Mucosa of stomach (tissue), 1 donor: ENCODE data around the gene LOXL1.

ENCODE experiments used
- H3K27me3 ChIP-seq: one replicate; pipeline ENCODE4 v1.7.0; 2013; ENCODE audit warnings: mild to moderate bottlenecking, low read length; ENCODE audit not compliant: control insufficient read depth, insufficient read depth
- H3K36me3 ChIP-seq: one replicate; pipeline ENCODE4 v1.7.0; 2013; ENCODE audit warnings: low read length; ENCODE audit not compliant: control insufficient read depth, insufficient read depth
- H3K4me1 ChIP-seq: one replicate; pipeline ENCODE4 v1.7.0; 2013; ENCODE audit warnings: mild to moderate bottlenecking, low read length; ENCODE audit not compliant: control insufficient read depth, insufficient read depth
- H3K4me3 ChIP-seq: one replicate; pipeline ENCODE4 v1.7.0; 2013; ENCODE audit warnings: low read length
- H3K9ac ChIP-seq: one replicate; pipeline ENCODE4 v1.7.0; 2013; ENCODE audit warnings: mild to moderate bottlenecking, low read length, moderate library complexity
- H3K9me3 ChIP-seq: one replicate; pipeline ENCODE4 v1.7.0; 2013; ENCODE audit warnings: mild to moderate bottlenecking, low read length, moderate library complexity; ENCODE audit not compliant: control insufficient read depth
- donor health status: Pancreatic carcinoma.

The LOXL1 gene

DNA sequence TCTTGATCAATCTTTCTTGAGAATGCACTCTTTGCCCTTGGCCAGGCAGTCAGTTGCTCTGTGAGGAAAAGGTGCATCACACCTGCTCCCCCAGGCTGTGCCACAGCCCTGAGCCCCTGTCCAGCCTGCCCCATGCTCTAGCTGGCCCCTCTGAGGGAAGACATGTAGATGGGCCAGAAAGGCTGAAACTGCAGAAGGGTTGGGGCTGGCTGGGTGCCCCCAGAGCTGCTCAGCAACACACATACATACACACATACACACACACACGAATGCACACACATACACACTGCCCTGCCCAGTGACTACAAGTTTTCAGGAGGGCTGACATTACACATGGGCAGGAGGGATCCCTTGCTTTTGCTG is 36.5 kb upstream of the LOXL1 start:
- Histone ChIP-seq H3K27me3 (peaks cover 5% of the 10 kb centered on the region), H3K9me3 (no peaks in the 10 kb centered on the region), H3K4me1 (no peaks in the 10 kb centered on the region), H3K9ac (no peak overlapping the region), H3K4me3 (no peak overlapping the region), H3K36me3 (no peaks in the 10 kb centered on the region)

DNA sequence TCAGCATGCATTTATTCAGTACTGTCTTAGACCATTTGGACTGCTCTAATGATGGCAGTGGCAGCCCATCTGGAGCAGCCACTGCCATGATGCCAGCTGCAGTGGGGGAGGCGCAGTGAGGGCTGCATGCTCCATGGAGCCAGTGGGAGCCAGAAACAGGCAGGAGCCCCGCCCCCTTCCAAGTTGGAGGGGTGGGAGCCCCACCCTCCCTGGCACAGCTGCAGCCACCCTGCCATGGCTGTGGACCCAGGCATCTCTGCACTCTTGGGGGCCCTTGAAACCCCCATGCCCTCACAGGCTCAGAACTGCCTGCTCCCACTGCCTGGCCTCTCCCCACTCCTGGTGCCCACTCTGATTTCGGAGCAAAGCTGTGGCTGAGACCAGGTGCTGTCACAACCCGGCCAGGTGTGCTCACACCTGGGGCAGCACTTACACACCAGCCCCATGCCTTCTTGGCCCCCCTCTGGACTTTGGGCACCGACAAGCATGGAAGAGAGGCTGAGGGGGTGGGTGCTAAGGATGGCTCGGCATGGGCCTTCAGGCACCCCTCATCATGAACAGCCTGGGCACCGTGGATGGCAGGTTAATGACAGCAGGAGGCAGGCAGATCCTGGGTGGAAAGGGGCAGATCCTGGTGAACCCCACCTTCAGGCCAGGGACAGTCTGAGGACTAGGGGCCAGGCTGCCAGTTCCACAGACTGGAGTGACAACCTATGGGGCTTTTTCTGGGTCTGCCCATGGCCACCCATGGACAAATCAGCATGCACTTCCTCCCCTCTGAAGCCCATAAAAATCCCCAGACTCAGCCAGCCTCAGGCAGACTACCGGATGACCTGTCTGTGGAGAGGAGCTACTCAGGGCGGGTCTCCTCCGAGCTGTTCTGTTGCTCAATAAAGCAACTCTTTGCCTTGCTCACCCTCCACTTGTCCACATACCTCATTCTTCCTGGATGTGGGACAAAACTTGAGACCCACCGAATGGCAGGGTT is 34.6 kb upstream of the LOXL1 start:
- Histone ChIP-seq H3K9me3 (no peaks in the 10 kb centered on the region), H3K4me1 (no peaks in the 10 kb centered on the region), H3K27me3 (peaks cover 5% of the 10 kb centered on the region), H3K9ac (no peak overlapping the region), H3K36me3 (no peaks in the 10 kb centered on the region), H3K4me3 (no peak overlapping the region)

DNA sequence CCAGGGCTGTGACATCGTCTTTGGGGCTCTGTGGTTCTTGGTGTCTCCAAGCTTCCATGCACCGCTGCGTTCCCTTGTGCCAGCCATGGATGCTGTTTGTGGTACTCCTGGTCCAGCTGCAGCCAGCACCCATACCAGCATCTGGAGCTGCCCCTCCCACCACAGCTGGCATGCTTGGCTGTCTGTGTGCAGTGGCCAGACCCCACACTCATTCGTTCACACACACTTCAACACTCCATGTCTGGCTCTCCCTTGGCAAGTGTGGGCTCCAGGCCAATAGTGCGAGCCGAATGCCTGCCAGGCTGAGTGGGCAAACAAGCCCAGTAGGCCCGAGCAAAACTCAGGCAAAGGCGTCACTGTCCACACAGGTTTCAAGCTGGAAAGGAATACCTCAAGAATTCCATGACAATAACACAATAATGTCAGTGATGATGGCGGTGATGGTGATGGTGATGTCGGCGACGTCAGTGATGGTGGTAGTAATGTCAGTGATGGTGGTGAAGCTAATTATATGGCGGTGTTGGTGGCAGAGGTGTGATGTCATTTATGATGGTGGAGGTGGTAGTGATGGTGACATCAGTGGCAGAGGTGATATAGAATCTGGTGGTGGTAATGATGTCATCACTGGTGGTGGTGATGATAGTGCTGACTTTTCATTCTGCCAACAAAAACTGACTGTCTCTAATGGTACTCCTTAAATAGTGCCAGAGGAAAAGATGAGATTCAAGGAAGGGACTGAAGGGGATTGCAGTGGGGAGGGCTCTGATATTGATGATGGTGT is 33.6 kb upstream of the LOXL1 start:
- H3K27me3 ChIP-seq: peaks cover 5% of the 10 kb centered on the region
- no peaks in the 10 kb centered on the region for H3K9me3 ChIP-seq
- no peaks in the 10 kb centered on the region for H3K36me3 ChIP-seq
- no peaks in the 10 kb centered on the region for H3K4me1 ChIP-seq
- H3K4me3 ChIP-seq: no peak overlapping the region
- no peak overlapping the region for H3K9ac ChIP-seq

DNA sequence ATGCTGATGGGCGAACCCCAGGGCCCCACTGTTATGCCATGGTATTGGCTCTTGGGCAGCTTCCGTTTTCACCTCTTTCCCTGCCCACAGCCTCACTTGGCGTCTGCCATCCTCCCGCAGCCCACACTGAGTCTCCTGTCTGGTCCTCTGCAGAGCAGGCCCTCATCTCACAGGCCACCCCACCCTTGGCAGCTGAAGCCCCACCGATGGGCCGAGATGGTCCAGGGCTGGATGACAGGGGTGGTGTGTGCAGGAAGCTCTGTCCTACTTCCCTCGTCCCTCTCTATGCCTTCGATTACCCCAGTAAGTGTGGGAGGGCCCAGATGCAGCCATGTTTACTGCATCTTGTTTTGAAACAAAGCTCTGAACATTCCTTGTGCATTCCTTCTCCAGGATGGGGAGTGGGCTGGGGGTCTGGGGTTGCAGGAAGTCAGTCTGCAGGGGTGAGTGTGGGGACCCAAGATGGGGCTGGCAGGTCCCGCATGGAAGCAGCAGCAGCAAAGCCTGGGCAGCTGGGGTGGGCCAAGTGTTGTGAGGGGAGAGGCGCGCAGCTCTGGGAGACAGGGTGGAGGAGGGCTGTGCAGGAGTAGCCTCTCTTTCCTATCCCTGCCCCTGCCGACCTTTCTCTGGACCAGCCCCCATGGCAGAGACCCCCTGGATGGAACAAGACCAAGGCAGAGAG is 32.0 kb upstream of the LOXL1 start:
- no peaks in the 10 kb centered on the region for H3K9me3 ChIP-seq
- no peak overlapping the region for H3K4me3 ChIP-seq
- no peaks in the 10 kb centered on the region for H3K36me3 ChIP-seq
- H3K9ac ChIP-seq: no peak overlapping the region
- peaks cover 5% of the 10 kb centered on the region for H3K27me3 ChIP-seq
- no peaks in the 10 kb centered on the region for H3K4me1 ChIP-seq

DNA sequence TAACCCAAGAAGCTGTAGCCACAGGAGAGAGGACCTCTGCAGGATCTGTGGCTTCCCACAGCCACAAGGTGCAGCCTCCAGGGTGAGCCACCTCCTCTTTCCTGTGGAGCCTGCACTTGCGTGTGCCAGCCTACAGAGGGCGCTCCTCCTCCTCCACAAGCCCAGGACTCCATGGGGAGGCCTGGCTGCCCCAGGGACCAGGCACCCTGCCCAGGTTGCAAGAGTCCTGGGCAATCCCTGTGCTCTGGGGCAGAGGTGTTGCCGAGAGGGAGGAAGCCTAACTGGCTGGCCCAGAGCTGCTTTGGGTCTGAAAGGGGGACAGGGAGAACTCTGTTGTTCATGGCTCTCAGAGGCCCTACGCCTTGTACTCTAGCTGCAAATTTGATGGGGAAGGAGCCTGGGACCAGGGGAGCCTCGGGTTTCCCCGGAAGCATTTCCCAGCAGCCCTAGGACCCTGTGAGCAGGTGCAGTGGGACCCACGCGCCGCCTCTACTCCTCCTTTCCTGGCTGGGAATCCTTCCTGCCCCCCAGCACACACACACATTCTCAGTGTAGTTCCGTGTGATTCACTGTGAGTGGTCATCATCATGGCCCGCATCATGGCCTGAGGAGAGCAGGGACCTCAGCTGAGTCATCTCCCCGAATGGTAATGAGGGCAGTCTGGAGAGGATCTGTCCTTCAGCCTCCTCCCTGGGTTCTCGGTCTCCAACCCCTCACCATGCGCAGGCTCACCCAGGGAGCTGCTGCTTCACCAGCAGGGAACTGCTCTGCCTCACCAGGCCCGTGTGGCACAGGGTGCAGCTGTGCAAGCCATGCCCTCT is 28.6 kb upstream of the LOXL1 start:
- H3K36me3 ChIP-seq: no peaks in the 10 kb centered on the region
- H3K4me1 ChIP-seq: no peaks in the 10 kb centered on the region
- H3K4me3 ChIP-seq: no peak overlapping the region
- H3K27me3 ChIP-seq: peaks cover 5% of the 10 kb centered on the region
- H3K9me3 ChIP-seq: no peaks in the 10 kb centered on the region
- H3K9ac ChIP-seq: no peak overlapping the region

DNA sequence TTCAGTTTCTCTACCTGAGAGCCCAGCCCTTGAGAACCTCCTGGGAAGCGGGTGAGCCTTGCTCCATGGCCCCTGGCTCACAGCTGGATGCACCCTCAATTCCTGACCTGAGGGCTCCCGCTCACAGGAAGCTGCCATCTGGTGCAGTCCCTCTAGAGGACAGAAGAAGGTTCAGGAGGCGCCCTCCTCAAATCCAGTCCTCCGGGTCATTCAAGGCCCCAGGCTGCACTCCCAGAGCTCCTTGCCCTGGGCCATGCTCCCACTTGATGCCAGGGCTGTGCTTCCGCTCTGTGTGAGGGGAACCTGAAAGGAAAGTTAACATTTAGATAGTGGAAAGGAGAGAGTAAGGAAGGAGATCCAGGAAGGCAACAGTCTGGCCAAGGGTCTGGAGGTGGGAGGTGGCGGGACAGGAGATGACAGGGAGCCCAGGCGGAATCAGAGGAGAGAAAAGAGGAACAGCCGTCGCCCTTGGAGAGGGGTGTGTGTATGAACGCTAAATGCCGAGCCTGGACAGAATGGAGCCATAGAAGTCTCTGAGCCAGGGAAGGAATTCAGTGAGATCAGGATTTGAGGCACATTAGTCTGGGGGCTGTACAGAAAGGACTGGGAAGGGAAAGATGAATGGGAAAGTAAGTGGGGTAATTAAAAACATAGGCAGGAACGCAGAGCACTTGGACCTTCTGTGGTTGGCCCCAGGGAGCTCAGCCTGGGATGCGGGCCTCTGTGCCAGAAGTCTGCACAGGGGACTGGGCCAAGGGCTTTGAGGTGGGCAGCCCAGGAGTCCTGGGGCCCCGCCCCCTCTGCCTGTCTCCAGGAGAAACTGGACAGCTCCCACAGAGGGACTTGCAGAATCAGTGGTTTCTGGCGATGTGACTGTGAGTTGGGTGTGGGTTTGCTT is 26.8 kb upstream of the LOXL1 start:
- no peaks in the 10 kb centered on the region for H3K36me3 ChIP-seq
- H3K4me3 ChIP-seq: no peak overlapping the region
- H3K27me3 ChIP-seq: peaks cover 1% of the 10 kb centered on the region
- no peaks in the 10 kb centered on the region for H3K9me3 ChIP-seq
- no peak overlapping the region for H3K9ac ChIP-seq
- no peaks in the 10 kb centered on the region for H3K4me1 ChIP-seq

- H3K4me1 ChIP-seq: no peaks in the 10 kb centered on the region
- H3K9me3 ChIP-seq: no peaks in the 10 kb centered on the region
- no peaks in the 10 kb centered on the region for H3K36me3 ChIP-seq
- H3K9ac ChIP-seq: no peak overlapping the region
- no peaks in the 10 kb centered on the region for H3K27me3 ChIP-seq
- no peak overlapping the region for H3K4me3 ChIP-seq
Measured at GRCh38 chr15:73900095-73900712, 26.1 kb upstream of the LOXL1 start.

GRCh38 chr15:73901126-73901810 is 25.0 kb upstream of the LOXL1 start:
- Histone ChIP-seq H3K9ac (no peak overlapping the region), H3K4me3 (no peak overlapping the region), H3K27me3 (no peaks in the 10 kb centered on the region), H3K4me1 (no peaks in the 10 kb centered on the region), H3K36me3 (no peaks in the 10 kb centered on the region), H3K9me3 (no peaks in the 10 kb centered on the region)

- Histone ChIP-seq H3K4me1 (no peaks in the 10 kb centered on the region), H3K9ac (no peak overlapping the region), H3K4me3 (no peak overlapping the region), H3K36me3 (no peaks in the 10 kb centered on the region), H3K27me3 (no peaks in the 10 kb centered on the region), H3K9me3 (no peaks in the 10 kb centered on the region)
Measured at GRCh38 chr15:73902121-73903020, 23.9 kb upstream of the LOXL1 start.
